Myocyte (in vitro differentiated cells): ENCODE measurements around the gene NT5DC3. TPM values are rescaled to one million over a fixed set of nuclear protein-coding genes. Genes with fewer than 3 reads are reported as not detected.
A peak's percentile ranks its signal among the peaks of the same experiment; 100 is the strongest.

ENCODE experiments used
- DNase-seq: peaks from one replicate; pipeline ENCODE4 v3.0.0-alpha.2; 2012; ENCODE audit warnings: low read depth
- total RNA-seq: library from RNA; depleted of rRNA; stranded (reverse); fragments of >200 nt; gene quantifications from 2 replicates; pipeline ENCODE4 v1.2.3, GENCODE V29; 2014

NT5DC3 gene
- total RNA-seq, 1 donor from 2014 or later, result 9.7 TPM

GRCh38 chr12:103756443-103756842, 84.6 kb downstream of the NT5DC3 start:
- DNase-seq, result no peak

GRCh38 chr12:103755425-103755824, 85.6 kb downstream of the NT5DC3 start:
- no peak for DNase-seq

- DNase-seq, result peak; percentile 32
These were observed 89.4 kb downstream of the NT5DC3 start for GRCh38 chr12:103751600-103751999.

GRCh38 chr12:103751171-103751570, 89.9 kb downstream of the NT5DC3 start:
- no peak for DNase-seq

- DNase-seq, result no peak
These were observed 92.2 kb downstream of the NT5DC3 start for GRCh38 chr12:103748875-103749274.

- no peak for DNase-seq
These were observed 93.0 kb downstream of the NT5DC3 start for GRCh38 chr12:103748002-103748401.

GRCh38 chr12:103745962-103746361, 95.1 kb downstream of the NT5DC3 start:
- no peak for DNase-seq

- DNase-seq, result no peak
These were observed 97.2 kb downstream of the NT5DC3 start for GRCh38 chr12:103743788-103744187.

- DNase-seq, result peak; percentile 24
These were observed 98.6 kb downstream of the NT5DC3 start for GRCh38 chr12:103742349-103742932.

GRCh38 chr12:103737881-103738280, 103.2 kb downstream of the NT5DC3 start:
- DNase-seq, result no peak

- DNase-seq, result no peak
These were observed 104.5 kb downstream of the NT5DC3 start for GRCh38 chr12:103736572-103736971.

GRCh38 chr12:103735291-103735690, 105.7 kb downstream of the NT5DC3 start:
- DNase-seq, result no peak

- no peak for DNase-seq
These were observed 106.2 kb downstream of the NT5DC3 start for GRCh38 chr12:103734863-103735262.

- no peak for DNase-seq
These were observed 109.5 kb downstream of the NT5DC3 start for GRCh38 chr12:103731539-103731938.

- DNase-seq, result no peak
These were observed 111.5 kb downstream of the NT5DC3 start for GRCh38 chr12:103729499-103729898.

- no peak for DNase-seq
These were observed 112.7 kb downstream of the NT5DC3 start for GRCh38 chr12:103728323-103728722.

- DNase-seq, result no peak
These were observed 113.4 kb downstream of the NT5DC3 start for GRCh38 chr12:103727638-103728037.

- DNase-seq, result no peak
These were observed 115.6 kb downstream of the NT5DC3 start for GRCh38 chr12:103725398-103725797.

Other genes with a start within 250 kb of the NT5DC3 start
- gene HSP90B1, start 89.2 kb upstream of the NT5DC3 start, total RNA-seq, result 414 and 940 TPM in 2 replicates
- 26.2 and 28.1 TPM in 2 replicates for gene TDG, start 124.6 kb upstream of the NT5DC3 start, total RNA-seq
- 17.6 and 17.9 TPM in 2 replicates for gene GLT8D2, start 209.0 kb upstream of the NT5DC3 start, total RNA-seq
- gene HCFC2, start 223.3 kb upstream of the NT5DC3 start, total RNA-seq, result 25.3 and 29.0 TPM in 2 replicates